Measurements from ENCODE around the gene PSMD2.

The PSMD2 gene

DNA sequence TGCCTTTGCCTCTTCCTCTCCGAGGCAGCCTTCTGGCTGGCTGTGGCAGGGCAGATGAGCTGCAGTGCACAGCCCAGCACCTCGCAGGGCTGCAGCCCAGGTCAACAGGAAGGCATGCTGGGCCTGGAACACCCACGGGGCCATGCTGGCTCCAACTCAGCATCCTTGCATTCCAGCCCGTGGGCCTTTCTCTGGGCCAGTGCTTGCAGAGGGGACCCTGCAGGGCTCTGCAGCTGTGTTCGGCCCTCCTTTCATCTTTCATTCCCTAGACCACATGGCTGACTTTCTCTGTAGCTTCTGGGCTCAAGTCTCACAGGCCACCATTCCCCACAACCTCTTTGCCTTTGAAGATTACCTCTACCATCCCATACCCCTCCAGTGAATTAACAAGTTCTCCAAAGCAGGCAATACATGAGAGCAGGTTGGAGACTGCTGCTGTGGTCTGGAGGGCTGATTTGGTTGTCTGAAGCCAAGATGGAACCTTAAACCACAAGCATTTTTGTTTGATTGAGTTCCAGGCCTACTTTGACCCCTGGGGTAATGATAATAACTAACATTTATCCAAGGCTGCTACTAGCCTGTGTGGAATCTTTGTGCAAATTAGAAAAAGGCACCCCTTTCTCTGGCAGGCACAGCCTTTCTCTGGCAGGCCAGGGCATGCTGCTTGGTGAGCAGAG lies 44.3 kb downstream of the PSMD2 start:
- Histone ChIP-seq H3K27me3 (ENCODE audit: control insufficient read depth, insufficient read depth, low read length) (no peaks in the 10 kb centered on the region), H3K9me3 (ENCODE audit: control insufficient read depth, low read length) (no peaks in the 10 kb centered on the region), H3K4me1 (peaks cover 26% of the 10 kb centered on the region), H3K4me3 (ENCODE audit: low read depth, low read length) (no peak overlapping the region), H3K27ac (no peak overlapping the region), H3K9ac (no peak overlapping the region), H3K36me3 (ENCODE audit: control insufficient read depth, insufficient read depth, low read length) (no peaks in the 10 kb centered on the region), H3K79me2 (peaks cover 33% of the 10 kb centered on the region), H3K4me2 (ENCODE audit: low read length) (no peak overlapping the region), H2AFZ (no peak overlapping the region)
- TF ChIP-seq, protein P1, sequence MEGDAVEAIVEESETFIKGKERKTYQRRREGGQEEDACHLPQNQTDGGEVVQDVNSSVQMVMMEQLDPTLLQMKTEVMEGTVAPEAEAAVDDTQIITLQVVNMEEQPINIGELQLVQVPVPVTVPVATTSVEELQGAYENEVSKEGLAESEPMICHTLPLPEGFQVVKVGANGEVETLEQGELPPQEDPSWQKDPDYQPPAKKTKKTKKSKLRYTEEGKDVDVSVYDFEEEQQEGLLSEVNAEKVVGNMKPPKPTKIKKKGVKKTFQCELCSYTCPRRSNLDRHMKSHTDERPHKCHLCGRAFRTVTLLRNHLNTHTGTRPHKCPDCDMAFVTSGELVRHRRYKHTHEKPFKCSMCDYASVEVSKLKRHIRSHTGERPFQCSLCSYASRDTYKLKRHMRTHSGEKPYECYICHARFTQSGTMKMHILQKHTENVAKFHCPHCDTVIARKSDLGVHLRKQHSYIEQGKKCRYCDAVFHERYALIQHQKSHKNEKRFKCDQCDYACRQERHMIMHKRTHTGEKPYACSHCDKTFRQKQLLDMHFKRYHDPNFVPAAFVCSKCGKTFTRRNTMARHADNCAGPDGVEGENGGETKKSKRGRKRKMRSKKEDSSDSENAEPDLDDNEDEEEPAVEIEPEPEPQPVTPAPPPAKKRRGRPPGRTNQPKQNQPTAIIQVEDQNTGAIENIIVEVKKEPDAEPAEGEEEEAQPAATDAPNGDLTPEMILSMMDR (IDR thresholded peaks at IDR 0.05) = no peak

GRCh38 chr3:184344579-184345316 lies 45.7 kb downstream of the PSMD2 start:
- Histone ChIP-seq H3K4me1 (peaks cover 14% of the 10 kb centered on the region), H2AFZ (no peak overlapping the region), H3K27me3 (ENCODE audit: control insufficient read depth, insufficient read depth, low read length) (no peaks in the 10 kb centered on the region), H3K4me2 (ENCODE audit: low read length) (no peak overlapping the region), H3K27ac (no peak overlapping the region), H3K9me3 (ENCODE audit: control insufficient read depth, low read length) (no peaks in the 10 kb centered on the region), H3K4me3 (ENCODE audit: low read depth, low read length) (no peak overlapping the region), H3K79me2 (peaks cover 33% of the 10 kb centered on the region), H3K36me3 (ENCODE audit: control insufficient read depth, insufficient read depth, low read length) (no peaks in the 10 kb centered on the region), H3K9ac (no peak overlapping the region)
- TF ChIP-seq, protein P1 (IDR thresholded peaks at IDR 0.05) = no peak

DNA sequence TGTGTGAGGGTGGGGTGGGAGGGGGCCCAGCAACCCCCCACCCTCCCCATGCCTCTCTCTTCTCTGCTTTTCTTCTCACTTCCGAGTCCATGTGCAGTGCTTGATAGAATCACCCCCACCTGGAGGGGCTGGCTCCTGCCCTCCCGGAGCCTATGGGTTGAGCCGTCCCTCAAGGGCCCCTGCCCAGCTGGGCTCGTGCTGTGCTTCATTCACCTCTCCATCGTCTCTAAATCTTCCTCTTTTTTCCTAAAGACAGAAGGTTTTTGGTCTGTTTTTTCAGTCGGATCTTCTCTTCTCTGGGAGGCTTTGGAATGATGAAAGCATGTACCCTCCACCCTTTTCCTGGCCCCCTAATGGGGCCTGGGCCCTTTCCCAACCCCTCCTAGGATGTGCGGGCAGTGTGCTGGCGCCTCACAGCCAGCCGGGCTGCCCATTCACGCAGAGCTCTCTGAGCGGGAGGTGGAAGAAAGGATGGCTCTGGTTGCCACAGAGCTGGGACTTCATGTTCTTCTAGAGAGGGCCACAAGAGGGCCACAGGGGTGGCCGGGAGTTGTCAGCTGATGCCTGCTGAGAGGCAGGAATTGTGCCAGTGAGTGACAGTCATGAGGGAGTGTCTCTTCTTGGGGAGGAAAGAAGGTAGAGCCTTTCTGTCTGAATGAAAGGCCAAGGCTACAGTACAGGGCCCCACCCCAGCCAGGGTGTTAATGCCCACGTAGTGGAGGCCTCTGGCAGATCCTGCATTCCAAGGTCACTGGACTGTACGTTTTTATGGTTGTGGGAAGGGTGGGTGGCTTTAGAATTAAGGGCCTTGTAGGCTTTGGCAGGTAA lies 46.5 kb downstream of the PSMD2 start:
- Histone ChIP-seq H3K9ac (no peak overlapping the region), H3K4me3 (ENCODE audit: low read depth, low read length) (no peak overlapping the region), H3K79me2 (peaks cover 27% of the 10 kb centered on the region), H3K27me3 (ENCODE audit: control insufficient read depth, insufficient read depth, low read length) (no peaks in the 10 kb centered on the region), H3K4me1 (peaks cover 14% of the 10 kb centered on the region), H2AFZ (no peak overlapping the region), H3K4me2 (ENCODE audit: low read length) (no peak overlapping the region), H3K9me3 (ENCODE audit: control insufficient read depth, low read length) (no peaks in the 10 kb centered on the region), H3K36me3 (ENCODE audit: control insufficient read depth, insufficient read depth, low read length) (no peaks in the 10 kb centered on the region), H3K27ac (no peak overlapping the region)
- TF ChIP-seq, protein P1 (IDR thresholded peaks at IDR 0.05) = peak; percentile 76

DNA sequence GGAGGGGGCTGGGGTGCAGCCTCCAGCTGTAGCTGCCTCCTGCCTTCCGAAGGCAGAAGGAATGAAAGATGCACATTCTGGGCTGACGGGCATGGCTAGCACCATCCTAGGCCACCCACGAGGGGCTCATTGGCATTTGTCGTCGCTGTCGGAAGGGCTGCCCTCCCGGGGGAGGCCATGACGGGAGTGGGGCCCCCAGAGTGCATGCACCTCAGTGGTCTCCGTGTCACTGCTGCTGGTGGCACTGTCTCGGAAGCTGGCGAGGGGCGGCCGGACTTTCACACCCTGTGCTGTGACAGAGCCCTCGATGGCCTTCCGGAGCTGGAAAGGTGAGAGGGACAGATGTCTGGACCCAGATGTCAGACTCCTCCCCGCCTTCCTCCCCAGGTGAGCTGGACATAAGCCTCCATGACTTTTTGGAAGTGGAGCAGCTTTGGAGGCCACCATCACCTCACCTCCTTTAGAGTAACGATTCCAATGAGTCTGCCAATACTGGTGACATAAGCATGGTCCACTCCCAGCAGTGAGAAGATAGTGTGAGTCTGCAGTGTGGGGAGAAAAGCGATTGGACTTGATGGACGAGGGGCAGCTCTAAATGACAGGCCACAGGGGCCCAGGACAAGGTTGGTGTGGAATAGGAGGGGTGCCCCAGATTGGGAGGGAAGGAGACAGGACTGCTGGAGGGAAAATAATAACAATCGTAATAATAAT lies 47.6 kb downstream of the PSMD2 start:
- Histone ChIP-seq H3K36me3 (ENCODE audit: control insufficient read depth, insufficient read depth, low read length) (no peaks in the 10 kb centered on the region), H3K9ac (no peak overlapping the region), H3K27ac (no peak overlapping the region), H3K4me1 (peaks cover 14% of the 10 kb centered on the region), H3K27me3 (ENCODE audit: control insufficient read depth, insufficient read depth, low read length) (no peaks in the 10 kb centered on the region), H2AFZ (no peak overlapping the region), H3K4me3 (ENCODE audit: low read depth, low read length) (no peak overlapping the region), H3K79me2 (peaks cover 16% of the 10 kb centered on the region), H3K4me2 (ENCODE audit: low read length) (no peak overlapping the region), H3K9me3 (ENCODE audit: control insufficient read depth, low read length) (no peaks in the 10 kb centered on the region)
- TF ChIP-seq, protein P1 (IDR thresholded peaks at IDR 0.05) = no peak

Data from parathyroid adenoma (tissue), 2 donors.